OCI-M2 (cell line): Measurements from ENCODE around the gene FGF14.
"Not testable (repeated sequence)": the region's sequence is repeated elsewhere in the genome, so short reads cannot be mapped to it uniquely, and the experiment has no call there.

Experiments
- DNase-seq: peaks from one replicate; lab custom pipeline; 2025; ENCODE audit not compliant: unreplicated experiment; lab: John Stamatoyannopoulos, UW

FGF14 gene

GRCh38 chr13:102139626-102140025 is 262.2 kb downstream of the FGF14 start:
- DNase-seq, result no peak

- DNase-seq, result no peak
Observed at GRCh38 chr13:102138635-102139190, 263.1 kb downstream of the FGF14 start.

GRCh38 chr13:102137904-102138303 is 263.9 kb downstream of the FGF14 start:
- DNase-seq, result not testable (repeated sequence)

GRCh38 chr13:102136735-102137296 is 265.0 kb downstream of the FGF14 start:
- no peak for DNase-seq

- DNase-seq, result no peak
Observed at GRCh38 chr13:102132777-102133295, 269.0 kb downstream of the FGF14 start.

GRCh38 chr13:102131246-102131645 is 270.6 kb downstream of the FGF14 start:
- DNase-seq, result no peak

- no peak for DNase-seq
Observed at GRCh38 chr13:102128216-102128810, 273.5 kb downstream of the FGF14 start.

- DNase-seq, result no peak
Observed at GRCh38 chr13:102127153-102127552, 274.7 kb downstream of the FGF14 start.

GRCh38 chr13:102122147-102122546 is 279.7 kb downstream of the FGF14 start:
- no peak for DNase-seq

GRCh38 chr13:102117175-102117831 is 284.5 kb downstream of the FGF14 start:
- no peak for DNase-seq

GRCh38 chr13:102103469-102103868 is 298.4 kb downstream of the FGF14 start:
- no peak for DNase-seq

GRCh38 chr13:102100234-102100633 is 301.6 kb downstream of the FGF14 start:
- DNase-seq, result no peak

- DNase-seq, result no peak
Observed at GRCh38 chr13:102097708-102098107, 304.1 kb downstream of the FGF14 start.

GRCh38 chr13:102093288-102093687 is 308.6 kb downstream of the FGF14 start:
- DNase-seq, result not testable (repeated sequence)

- DNase-seq, result no peak
Observed at GRCh38 chr13:102091231-102091630, 310.6 kb downstream of the FGF14 start.

- DNase-seq, result no peak
Observed at GRCh38 chr13:102090532-102090931, 311.3 kb downstream of the FGF14 start.

GRCh38 chr13:102089722-102090121 is 312.1 kb downstream of the FGF14 start:
- no peak for DNase-seq

- no peak for DNase-seq
Observed at GRCh38 chr13:102089177-102089576, 312.7 kb downstream of the FGF14 start.

GRCh38 chr13:102073251-102073650 is 328.6 kb downstream of the FGF14 start:
- DNase-seq, result no peak

- no peak for DNase-seq
Observed at GRCh38 chr13:102071711-102072110, 330.1 kb downstream of the FGF14 start.

- DNase-seq, result not testable (repeated sequence)
Observed at GRCh38 chr13:102068323-102068722, 333.5 kb downstream of the FGF14 start.
